Chondrocyte (in vitro differentiated cells): ENCODE results near the gene EFNB1. TPM values are rescaled to one million over a fixed set of nuclear protein-coding genes. Genes with fewer than 3 reads are reported as not detected.

Experiments used
- DNase-seq: peaks from one replicate; pipeline ENCODE4 v3.0.0; 2021; ENCODE audit warnings: mixed read lengths, low spot score
- H3K27ac Mint-ChIP-seq: one replicate; pipeline ENCODE4 v1.8.0; 2021; ENCODE audit warnings: mild to moderate bottlenecking, moderate library complexity, mixed read lengths; ENCODE audit not compliant: unreplicated experiment
- H3K27me3 Mint-ChIP-seq: 2 replicates; pipeline ENCODE4 v1.8.0; 2021; ENCODE audit warnings: low read depth, mixed read lengths
- H3K36me3 Mint-ChIP-seq: 2 replicates; pipeline ENCODE4 v1.8.0; 2021; ENCODE audit warnings: low read depth, mixed read lengths
- H3K4me1 Mint-ChIP-seq: 2 replicates; pipeline ENCODE4 v1.8.0; 2021; ENCODE audit warnings: low read depth, mild to moderate bottlenecking, mixed read lengths
- H3K4me3 Mint-ChIP-seq: one replicate; pipeline ENCODE4 v1.8.0; 2021; ENCODE audit warnings: mild to moderate bottlenecking, moderate library complexity, mixed read lengths; ENCODE audit not compliant: unreplicated experiment
- H3K9me3 Mint-ChIP-seq: 2 replicates; pipeline ENCODE4 v1.8.0; 2021; ENCODE audit warnings: low read depth, mixed read lengths
- CTCF ChIP-seq: fragments of 200-600 bp; sonication (generic); IDR thresholded peaks from 2 replicates; pipeline ENCODE4 v1.5.0; 2021; ENCODE audit warnings: antibody characterized with exemption, mild to moderate bottlenecking, moderate library complexity
- total RNA-seq: library from RNA; stranded (reverse); gene quantifications from 3 replicates; pipeline ENCODE4 v1.2.1, GENCODE V29; 2021

The EFNB1 gene
- total RNA-seq, 1 donor from 2014 or later = 32.9 TPM

- no peak overlapping the region for H3K27ac Mint-ChIP-seq
- DNase-seq = no peak
- no peak overlapping the region for H3K4me3 Mint-ChIP-seq
- H3K36me3 Mint-ChIP-seq = no peaks in the 10 kb centered on the region
- no peaks in the 10 kb centered on the region for H3K9me3 Mint-ChIP-seq
- no peak for TF ChIP-seq CTCF
- peaks cover 15% of the 10 kb centered on the region for H3K4me1 Mint-ChIP-seq
- H3K27me3 Mint-ChIP-seq = no peaks in the 10 kb centered on the region
Observed at GRCh38 chrX:68846536-68846935, 17.7 kb downstream of the EFNB1 start.

- H3K36me3 Mint-ChIP-seq = no peaks in the 10 kb centered on the region
- H3K9me3 Mint-ChIP-seq = no peaks in the 10 kb centered on the region
- no peak overlapping the region for H3K4me3 Mint-ChIP-seq
- TF ChIP-seq CTCF = no peak
- H3K4me1 Mint-ChIP-seq = peaks cover 15% of the 10 kb centered on the region
- no peak overlapping the region for H3K27ac Mint-ChIP-seq
- H3K27me3 Mint-ChIP-seq = no peaks in the 10 kb centered on the region
- no peak for DNase-seq
Observed at GRCh38 chrX:68847172-68847571, 18.4 kb downstream of the EFNB1 start.

GRCh38 chrX:68848189-68848940 is 19.5 kb downstream of the EFNB1 start:
- DNase-seq = no peak
- peaks cover 9% of the 10 kb centered on the region for H3K4me1 Mint-ChIP-seq
- H3K9me3 Mint-ChIP-seq = peaks cover 4% of the 10 kb centered on the region
- H3K27ac Mint-ChIP-seq = no peak overlapping the region
- no peak for TF ChIP-seq CTCF
- H3K27me3 Mint-ChIP-seq = no peaks in the 10 kb centered on the region
- no peaks in the 10 kb centered on the region for H3K36me3 Mint-ChIP-seq
- H3K4me3 Mint-ChIP-seq = no peak overlapping the region

- TF ChIP-seq CTCF = no peak
- Mint-ChIP-seq H3K4me1 (peaks cover 9% of the 10 kb centered on the region), H3K4me3 (no peak overlapping the region), H3K9me3 (peaks cover 5% of the 10 kb centered on the region), H3K36me3 (no peaks in the 10 kb centered on the region), H3K27me3 (no peaks in the 10 kb centered on the region), H3K27ac (no peak overlapping the region)
- DNase-seq = no peak
Observed at GRCh38 chrX:68851082-68851481, 22.3 kb downstream of the EFNB1 start.

- H3K4me3 Mint-ChIP-seq = no peak overlapping the region
- H3K4me1 Mint-ChIP-seq = no peaks in the 10 kb centered on the region
- H3K9me3 Mint-ChIP-seq = peaks cover 5% of the 10 kb centered on the region
- H3K36me3 Mint-ChIP-seq = no peaks in the 10 kb centered on the region
- DNase-seq = no peak
- H3K27ac Mint-ChIP-seq = no peak overlapping the region
- TF ChIP-seq CTCF = no peak
- no peaks in the 10 kb centered on the region for H3K27me3 Mint-ChIP-seq
Observed at GRCh38 chrX:68852046-68852445, 23.2 kb downstream of the EFNB1 start.
